NCI-H2171 treated with DMSO at 0.1 percent for 48 hours (cell line): ENCODE data around the gene GABRR1.

Experiments
- DNase-seq: peaks from one replicate; lab custom pipeline; 2025; lab: John Stamatoyannopoulos, UW

GABRR1 gene

DNA sequence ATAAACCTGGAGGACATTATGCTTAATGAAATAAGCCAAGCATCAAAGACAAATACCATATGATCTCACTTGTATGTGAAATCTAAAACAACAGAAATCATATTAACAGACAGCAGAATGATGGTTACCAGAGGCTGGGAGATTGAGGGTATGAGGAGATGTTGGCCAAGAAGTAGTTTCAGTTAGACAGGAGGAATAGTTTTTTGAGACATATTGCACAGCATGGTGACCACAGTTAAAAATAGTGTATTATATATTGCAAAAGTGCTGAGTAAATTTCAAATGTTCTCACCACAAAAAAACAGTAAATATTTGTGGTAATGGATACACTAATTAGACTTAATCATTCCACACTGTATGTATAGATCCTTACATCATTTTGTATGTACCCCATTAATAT, 1.8 kb downstream of the GABRR1 start:
- no peak for DNase-seq

DNA sequence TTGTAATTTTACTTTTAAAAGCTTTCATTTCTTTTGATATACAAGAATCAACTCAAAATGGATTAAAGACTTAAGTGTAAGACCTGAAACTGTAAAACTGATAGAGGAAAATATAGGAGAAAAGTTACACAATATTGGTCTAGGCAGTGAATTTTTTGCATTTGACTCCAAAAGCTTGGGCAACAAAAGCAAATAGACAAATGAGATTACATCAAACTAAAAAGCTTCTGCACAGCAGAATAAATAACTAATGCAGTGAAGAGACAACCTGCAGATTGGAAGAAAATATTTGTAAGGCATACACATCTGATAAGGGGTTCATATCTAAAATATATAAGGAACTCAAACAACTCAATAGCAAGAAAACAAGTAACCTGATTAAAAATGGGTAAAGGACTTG, 3.0 kb downstream of the GABRR1 start:
- DNase-seq: no peak

DNA sequence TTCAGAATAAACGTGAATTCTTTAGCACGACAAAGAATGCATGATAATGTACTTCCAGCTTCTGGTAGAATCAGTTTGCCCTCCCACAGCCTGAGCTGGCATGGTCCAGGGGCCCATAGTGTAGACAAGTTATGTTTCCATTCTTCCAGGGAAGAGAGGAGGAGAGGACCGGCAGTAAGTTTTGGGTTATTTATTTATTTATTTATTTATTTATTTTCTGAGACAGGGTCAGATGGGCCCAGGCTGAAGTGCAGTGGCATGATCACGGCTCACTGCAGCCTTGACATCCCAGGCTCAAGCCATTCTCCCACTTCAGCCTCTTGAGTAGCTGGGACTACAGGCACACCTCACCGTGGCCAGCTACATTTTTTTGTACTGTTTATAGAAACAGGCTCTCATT, 4.7 kb downstream of the GABRR1 start:
- no peak for DNase-seq

DNA sequence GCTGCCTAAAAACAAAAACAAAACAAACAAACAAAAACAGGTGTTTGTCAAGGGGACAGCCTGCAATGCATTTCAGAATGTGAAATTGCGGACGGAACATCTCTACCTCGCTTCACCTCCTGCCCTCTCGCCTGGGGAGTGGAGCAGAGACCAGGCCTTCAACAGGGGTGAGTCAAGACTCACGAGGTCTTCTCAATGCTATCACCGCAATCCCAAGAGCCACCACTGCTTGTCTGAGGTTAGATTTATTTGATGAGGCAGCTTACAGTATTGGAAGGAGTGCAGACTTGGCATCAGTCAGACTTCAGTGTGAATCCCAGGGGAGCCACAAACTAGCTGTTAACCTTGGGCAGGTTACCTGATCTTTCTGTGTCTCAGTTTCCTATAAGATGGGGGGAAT, 7.7 kb downstream of the GABRR1 start:
- DNase-seq: peak; percentile 92

DNA sequence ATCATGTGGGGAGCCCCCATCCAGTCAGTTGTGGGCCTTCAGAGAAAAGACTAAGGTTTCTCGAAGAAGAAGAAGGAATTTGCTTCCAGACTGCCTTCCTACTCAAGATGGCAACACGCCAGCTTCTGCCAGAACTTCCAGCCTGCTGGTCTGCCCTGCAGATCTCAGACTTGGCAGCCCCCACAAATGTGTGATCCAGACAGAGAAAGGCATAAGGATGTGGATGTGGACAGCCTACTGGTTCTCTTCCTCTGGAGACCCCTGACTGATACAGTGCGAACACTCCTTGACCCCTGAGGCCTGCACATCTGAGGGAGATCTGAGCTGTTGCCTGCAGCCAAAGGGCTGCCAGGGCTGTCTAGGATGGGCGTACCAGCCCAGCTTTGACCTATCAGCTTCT, 8.6 kb downstream of the GABRR1 start:
- DNase-seq: peak; percentile 24

DNA sequence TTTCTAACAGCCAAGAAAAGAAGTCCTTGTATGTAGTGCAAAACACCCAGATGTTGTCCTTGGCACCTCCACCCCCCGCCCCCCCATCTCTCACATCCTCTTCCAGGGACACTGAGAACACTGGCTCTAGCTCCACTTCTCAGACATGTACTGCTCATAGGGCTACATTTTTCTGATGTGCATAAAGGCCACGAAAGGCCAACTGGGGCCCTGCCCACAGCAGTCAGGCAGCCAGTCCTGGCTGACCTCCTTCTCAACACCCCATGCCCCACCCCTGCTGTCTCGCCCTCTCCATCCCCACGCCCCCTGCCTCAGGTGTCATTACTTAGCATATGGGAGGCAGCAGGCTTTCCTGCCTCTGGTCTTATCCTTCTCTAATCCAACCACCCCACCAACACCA, 11.3 kb downstream of the GABRR1 start:
- no peak for DNase-seq

DNA sequence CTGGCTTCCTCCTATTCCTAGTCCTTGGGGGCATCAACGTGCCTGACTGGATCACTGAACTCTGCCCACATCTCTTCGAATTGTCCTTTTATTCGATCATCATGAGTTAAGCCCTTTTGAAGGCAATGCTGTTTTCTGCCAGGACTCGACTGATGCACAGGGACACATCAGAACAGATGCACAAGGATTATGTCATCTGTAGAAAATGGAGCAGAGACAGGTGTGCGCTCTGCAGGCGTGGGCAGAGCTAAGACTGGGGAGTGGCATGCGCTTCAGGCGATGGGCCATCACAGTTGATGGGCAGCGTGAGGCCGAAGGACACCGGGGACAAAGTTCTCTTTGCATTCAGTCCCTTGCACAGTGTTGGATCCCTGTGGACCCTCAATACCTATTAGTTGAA, 13.1 kb downstream of the GABRR1 start:
- peak; percentile 36 for DNase-seq

DNA sequence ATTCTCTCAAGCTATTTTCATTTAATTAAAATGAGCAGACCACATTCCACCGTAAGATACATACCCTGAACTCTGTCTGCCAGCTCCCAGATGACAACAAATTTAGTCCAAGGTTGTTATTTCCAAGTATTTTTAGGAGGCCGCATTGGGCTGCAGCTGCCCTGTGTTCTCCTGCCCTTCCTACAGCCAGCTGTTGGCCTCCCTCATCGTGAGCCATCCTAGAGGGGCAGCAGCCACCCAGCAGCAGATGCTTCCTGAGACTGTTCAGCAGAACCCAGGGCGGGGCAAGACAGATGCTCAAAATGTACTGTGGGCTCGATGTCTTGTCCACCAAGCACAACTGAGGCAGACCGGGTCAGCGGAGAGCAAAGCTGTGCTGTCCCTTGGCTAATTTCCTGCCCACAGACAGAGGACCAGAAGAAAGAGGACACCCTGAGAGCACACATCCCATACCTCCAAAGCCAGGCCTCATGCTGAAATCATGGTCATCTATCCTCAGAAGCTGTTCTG, 16.4 kb downstream of the GABRR1 start:
- DNase-seq: no peak

DNA sequence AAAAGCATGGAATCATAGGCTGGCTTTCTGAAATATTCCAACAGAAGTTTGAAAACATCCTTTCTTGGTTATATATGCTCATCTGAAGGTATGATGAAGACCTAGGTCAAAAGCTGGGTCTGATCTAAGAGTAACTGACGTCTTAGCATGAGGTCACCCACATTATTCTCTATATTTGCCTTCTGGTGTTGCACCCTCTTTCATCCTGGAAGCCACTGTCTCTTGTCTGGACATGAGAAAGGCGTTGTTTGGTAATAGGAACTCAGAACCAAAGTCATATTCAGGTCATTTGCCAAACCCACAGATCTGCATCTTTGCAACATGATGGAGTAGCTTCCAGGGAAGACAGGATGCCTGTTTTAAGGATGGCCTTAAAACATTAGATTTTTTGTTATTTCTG, 17.6 kb downstream of the GABRR1 start:
- no peak for DNase-seq

DNA sequence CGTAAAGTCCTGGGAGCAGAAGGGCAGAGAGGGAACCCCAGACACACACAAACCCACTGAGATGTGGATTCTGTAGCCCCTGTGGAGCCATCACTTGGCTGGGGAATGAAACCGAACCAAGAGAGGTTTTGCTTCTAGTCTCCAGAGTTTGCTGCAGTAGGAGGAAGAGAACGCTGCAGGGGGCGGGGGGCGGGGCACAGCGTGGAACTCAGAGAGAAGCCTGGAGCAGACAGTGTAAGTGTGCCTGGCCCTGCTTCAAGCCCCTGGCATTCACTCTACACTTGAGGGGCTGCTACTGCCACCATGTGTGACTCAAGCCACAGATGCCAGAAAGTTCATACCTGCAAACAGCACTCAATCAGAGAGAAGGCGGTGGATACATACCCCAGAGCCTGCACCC, 18.9 kb downstream of the GABRR1 start:
- DNase-seq: no peak

DNA sequence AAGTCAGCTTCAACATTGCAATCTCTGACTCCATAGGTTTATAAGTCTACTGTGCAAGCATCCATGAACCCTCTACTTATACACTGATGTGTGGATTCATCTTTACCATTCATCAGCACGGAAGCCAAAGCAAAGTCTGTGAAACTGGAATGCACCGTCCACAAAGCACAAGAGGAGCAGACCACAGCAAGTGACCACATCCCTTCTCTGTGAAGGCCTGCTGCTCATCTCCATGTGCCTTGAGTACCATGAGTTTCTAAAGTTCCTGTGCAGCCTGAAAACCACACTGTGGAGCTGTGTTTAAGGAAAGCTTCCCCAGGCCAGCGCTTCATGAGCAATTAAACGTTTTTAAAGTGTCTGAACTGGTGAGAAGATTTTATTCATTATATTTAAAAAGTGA, 20.0 kb downstream of the GABRR1 start:
- DNase-seq: no peak

DNA sequence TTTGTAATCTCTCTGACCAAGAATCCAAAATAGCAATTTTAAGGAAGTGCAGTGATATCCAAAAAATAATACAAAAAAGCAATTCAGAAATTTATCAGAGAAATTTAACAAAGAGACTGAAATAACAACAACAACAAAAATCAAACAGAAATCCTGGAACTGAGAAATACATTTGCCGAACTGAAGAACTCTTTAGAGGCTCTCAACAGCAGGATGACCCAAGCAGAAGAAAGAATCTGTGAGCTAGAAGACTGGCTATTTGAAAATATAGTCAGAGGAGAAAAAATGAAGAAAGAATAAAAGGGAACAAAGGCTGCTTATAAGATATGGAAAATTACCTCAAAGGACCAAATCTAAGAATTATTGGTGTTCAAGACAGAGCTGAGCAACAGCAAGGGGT, 22.6 kb downstream of the GABRR1 start:
- DNase-seq: no peak

DNA sequence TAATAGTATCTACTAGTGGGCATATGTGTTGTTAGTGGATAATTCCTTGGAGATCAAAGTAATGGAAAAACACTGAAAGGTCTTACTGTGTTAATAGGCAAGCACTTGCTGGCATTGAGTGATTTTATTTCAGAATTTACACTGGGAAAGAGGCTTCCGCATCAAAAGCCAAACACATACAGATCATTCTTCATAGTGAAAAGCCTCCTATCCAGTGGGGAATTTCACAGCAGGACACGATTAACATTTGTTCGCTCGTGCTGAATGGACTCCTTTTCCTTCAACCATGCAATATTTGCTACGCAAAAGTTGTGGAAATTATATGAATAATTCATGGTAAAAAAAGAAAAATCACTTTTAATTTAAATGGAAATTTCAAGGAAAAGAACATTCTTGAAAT, 26.4 kb downstream of the GABRR1 start:
- no peak for DNase-seq

DNA sequence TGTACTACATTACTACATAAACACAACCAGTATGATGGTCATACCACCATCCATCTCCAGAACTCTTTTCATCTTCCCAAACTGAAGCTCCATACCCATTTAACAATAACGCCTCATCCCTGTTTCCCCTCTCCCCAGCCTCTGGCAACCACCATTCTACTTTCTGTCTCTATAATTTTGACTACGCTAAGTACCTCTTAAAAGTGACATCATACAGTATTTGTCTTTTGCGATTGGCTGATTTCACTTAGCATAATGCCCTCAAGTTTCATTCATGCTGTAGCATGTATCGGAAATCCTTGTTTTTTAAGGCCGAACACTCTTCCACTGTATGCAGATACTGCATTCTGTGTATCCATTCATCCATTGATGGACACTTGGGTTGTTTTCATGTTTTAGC, 29.7 kb downstream of the GABRR1 start:
- no peak for DNase-seq

DNA sequence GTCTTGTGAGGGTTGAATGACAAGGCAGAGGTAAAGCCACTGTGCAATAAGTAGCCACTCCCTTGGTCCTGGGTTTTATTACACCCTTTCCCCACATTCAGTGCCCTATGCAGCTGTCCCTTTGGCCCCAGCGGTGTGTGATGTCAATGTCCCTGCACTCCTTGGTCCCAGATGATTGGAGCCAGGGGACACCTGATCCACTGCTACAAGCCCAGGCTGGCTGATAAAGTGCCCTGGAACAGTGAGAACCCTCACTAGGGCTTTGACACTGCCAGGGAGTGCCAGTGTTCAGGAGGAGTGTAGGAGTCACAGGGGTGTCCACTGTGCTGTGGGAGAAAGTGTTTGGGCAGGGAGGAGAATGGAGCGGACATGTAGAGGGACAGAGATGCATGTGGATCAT, 30.4 kb downstream of the GABRR1 start:
- DNase-seq: no peak

DNA sequence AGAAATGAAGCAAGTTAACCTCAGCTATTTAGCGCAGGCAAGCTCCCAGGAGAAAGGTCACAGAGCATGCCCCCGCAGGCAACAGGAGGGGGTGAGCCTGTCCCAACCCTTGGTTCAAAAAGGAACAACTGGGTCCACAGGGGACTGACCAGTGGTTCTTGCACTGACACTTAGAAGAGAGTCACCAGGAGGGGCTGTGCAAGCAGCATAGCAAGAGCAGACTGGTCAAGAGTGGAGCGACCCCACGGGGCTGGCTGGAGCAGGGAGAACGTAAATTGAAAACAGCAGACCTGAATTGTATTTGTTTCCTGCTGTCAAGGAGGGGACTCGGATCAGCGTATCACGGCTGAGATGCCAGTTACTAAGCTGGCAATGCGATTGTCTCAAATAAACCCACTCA, 32.8 kb downstream of the GABRR1 start:
- no peak for DNase-seq

DNA sequence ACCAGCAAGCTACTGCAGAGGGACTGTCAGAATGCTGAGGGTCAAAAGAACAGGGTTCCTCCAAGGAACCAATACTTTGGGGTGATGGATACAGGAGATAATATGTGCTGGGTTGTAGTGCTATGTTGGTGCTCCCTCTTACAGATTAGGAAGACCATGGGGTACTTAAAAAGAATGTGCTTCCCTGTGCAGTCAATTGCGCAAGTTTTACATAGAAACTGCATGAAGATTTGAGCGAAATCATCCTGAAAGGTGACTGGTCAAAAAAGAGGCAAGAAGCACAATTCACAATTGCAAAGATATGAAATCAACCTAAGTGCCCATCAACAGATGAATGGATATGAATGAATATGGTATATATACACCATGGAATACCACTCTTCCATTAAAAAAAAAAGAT, 33.9 kb downstream of the GABRR1 start:
- no peak for DNase-seq

DNA sequence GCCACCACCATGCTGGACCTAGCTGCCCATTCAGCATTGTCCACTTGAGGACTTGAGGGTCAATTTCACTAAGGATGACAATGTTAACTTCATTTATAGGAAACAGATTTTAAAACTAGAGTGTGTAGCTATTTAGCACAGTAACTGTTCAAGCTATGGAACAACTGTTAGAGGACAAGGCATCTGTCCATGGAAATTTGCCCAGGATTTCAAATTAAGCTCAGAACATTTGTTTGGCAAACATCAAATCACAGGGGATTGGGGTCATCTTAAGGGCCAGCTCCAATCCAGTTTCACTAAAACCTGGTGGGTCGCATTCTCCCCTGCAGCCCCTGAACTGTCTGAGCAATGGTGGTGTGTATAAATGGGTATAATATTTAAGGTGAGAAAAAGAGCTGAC, 36.2 kb downstream of the GABRR1 start:
- DNase-seq: no peak

DNA sequence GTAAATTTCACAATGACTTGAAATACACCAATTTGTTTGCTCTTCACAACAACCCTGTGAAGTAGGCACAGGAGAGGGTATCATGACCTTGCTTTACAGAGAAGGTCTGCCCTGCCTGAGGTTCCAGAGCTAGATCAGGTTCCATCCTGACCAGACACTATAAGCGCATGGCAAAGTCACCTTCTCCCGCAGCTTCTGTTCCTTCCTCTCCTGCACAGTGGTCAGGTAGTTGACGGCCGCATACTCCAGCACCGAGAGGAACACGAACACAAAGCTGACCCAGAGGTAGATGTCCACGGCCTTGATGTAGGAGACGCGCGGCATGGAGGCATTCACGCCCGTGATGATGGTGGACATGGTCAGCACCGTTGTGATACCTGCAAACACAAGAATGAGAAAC, 37.0 kb downstream of the GABRR1 start:
- no peak for DNase-seq

DNA sequence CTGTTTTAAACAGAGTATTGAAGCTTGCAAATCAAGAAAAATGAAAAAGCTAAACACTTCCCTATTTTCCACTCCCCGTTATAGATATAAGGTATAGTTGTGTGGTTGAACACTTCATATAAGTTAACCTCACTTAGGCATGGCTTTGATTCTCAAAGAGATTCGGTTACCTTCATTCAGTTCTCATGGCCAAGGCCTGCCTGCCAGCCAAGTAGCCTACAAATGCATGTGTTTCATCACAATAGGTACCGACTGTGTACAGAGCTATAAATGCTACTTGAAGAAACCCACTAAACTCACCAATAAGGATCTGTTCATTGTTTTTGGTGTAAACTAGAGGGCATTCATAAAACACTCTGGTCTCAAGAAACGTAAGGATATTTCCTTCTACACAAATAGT, 43.5 kb downstream of the GABRR1 start:
- no peak for DNase-seq

DNA sequence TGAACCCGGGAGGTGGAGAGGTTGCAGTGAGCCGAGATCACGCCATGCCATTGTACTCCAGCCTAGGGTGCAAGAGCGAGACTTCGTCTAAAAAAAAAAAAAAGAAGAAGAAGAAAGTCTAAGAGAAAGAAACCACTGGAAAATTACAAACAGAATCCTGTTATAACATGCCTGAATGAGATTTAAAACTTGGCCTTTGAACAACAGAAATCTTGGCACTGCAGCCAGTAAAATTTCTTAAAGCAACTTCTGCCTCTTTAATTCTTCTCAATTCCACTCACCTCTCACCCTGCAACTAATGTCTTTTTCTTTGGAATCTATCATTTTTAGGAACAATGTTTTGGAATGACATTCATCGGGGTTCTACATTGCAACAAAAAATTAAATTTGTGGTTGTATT, 45.0 kb downstream of the GABRR1 start:
- DNase-seq: no peak

DNA sequence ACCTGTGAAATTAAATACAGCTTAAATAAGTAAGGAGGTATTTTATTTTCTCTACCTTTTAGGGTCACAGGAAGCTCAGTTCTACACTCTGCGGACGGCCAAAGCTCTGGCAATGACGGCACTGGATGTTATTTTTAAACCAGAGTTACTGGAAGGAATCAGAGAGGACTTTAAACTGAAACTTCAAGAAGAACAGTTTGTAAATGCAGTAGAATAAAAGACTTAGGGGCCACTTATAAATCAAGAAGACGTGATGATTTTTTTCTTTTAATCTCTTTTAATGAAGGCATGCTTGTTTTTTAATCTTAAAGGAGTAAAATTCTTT, 55.1 kb downstream of the GABRR1 start:
- no peak for DNase-seq

DNA sequence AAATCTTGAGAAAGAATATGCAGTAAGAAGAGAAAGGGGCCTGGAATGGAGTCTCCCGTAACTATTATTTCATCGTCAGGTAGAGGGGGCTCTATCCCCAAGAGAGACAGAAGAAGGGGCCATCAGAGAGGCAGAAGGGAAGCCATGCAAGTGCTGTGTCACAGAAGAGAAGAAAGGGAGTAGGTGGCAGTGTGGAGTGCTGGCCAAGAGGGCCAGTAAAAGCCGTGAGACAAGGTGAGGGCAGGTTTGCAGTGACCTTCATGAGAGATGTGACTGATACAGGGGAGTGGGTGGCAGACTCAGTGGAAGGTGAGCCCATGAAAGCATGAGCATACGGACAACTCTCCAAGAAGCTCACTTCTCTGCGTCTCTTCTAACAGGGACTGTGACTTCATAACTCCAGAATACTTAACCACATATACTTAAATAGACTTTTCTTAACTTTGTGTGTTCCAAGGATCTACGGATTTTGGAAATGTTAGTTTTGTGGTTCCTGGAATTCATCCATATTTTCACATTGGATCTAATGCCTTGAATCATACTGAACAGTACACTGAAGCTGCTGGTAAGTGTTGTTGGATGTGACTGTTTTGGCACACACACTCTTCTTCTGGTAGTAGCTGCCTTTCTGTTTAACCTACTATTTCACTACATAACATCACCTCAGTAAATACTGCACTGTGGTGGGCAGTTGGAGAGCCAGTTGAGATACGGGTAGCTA, 55.7 kb downstream of the GABRR1 start:
- DNase-seq: no peak

DNA sequence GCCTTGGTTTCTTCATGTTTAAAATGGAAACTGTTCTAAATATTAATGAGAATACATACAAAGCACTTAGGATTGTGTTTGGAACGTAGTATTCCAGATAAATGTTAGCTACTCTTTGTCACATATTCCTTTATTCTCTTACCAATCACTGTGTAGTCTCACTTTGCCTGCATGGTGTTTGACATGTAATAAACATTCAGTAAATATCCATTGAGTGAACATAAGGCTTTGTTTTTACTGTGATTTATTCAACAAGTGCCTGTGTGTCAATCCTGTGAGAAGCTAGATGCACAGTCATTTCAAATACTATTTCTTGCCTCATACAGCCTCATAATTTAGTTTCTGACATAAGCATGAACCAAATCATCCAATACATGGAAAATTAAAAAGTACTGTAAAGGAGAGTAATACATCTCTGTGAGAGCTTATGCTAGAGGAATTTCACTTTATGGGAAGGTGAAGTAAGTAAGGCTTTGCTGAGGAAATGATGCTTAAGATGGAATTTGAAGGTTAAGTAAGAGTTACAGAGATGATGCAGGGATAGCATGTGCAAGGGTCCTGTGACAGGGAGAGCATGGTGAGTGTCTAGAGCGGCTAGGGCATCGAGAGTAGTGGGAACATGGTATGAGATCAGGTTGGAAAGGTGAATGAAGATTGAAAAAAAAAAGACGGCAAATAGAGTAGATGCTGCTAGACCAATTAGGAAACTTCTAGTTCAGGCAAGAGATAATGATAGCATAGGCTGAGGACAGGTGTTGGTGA, 56.6 kb downstream of the GABRR1 start:
- no peak for DNase-seq
